NCI-H1417 treated with DMSO at 0.1 percent for 48 hours (cell line): Measurements from ENCODE around the gene FSD1L.
"Not testable (repeated sequence)": the region's sequence is repeated elsewhere in the genome, so short reads cannot be mapped to it uniquely, and the experiment has no call there.

Experiments
- DNase-seq: peaks from one replicate; lab custom pipeline; 2025; lab: John Stamatoyannopoulos, UW

The FSD1L gene

DNA sequence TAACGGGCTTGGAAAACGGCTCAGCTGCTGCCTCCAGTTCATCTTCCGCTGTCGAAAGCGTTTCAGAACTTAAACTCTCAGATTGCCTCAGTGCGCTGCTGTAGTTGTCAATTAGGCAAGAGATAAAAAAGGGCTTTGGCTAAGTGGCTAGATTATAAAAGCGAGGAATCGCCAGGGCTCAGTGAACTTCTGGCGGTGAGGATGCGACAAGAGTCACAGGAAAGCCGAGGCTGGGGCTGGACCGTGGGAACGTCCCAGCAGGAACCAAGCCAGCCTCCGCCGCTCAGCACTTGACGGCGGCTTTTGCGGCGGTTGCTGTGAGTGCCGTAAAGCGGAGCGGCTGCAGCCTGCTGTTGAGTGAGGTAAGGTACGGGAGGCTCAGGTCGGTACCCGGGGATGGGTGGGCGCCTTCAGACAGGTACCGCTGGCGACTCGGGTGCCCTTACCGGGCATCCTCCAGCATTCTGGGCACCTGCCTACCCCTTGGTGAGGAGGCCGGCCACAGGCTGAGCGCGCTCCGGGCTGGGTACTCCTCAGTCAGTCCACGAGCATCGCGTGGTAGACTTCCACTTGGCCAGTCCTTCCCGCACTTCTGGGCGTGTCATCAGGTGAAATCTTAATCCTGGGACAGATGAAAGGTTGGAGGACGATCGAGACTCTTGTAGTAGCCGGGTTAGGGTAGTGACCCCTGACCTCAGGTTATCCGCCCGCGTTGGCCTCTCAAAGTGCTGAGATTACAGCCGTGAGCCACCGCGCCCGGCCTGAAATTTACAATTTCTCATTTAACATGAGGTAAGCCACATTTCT is 110.2 kb downstream of the FSD1L start, which contains the start of gene FKTN:
FKTN (plus strand) TSS at position 328 of the 807 bp plus-strand sequence. CDS start 16,902 bp downstream, outside the sequence.
- DNase-seq: peak; percentile 69

DNA sequence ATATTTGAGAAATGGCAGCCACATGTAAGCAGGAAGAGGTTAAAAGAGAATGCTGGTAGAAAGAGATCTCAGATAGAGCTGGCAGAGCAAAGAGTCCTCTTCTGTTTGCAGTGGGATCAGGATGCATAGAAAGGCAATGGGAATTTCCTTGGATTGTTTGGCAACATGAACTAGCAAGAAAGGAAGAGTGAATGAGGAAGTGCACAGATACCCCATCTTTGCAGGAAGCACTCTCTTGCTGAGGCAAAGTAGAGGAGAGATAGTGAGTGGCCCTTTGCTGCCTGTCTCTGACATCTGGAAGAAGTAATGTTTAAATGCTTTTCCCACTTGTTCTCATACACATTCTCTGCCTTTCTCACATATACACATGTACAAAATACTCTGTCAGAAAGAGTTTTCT is 124.6 kb downstream of the FSD1L start:
- DNase-seq: no peak

DNA sequence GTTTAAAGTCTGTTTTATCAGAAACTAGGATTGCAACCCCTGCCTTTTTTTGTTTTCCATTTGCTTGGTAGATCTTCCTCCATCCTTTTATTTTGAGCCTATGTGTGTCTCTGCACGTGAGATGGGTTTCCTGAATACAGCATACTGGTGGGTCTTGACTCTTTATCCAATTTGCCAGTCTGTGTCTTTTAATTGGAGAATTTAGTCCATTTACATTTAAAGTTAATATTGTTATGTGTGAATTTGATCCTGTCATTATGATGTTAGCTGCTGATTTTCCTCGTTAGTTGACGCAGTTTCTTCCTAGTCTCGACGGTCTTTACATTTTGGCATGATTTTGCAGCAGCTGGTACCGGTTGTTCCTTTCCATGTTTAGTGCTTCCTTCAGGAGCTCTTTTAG is 132.1 kb downstream of the FSD1L start:
- DNase-seq: not testable (repeated sequence)

DNA sequence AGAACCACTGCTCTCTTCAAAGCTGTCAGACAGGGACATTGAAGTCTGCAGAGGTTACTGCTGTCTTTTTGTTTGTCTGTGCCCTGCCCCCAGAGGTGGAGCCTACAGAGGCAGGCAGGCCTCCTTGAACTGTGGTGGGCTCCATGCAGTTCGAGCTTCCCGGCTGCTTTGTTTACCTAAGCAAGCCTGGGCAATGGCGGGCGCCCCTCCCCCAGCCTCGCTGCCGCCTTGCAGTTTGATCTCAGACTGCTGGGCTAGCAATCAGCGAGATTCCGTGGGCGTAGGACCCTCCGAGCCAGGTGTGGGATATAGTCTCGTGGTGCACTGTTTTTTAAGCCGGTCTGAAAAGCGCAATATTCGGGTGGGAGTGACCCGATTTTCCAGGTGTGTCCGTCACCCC is 133.7 kb downstream of the FSD1L start:
- DNase-seq: not testable (repeated sequence)

DNA sequence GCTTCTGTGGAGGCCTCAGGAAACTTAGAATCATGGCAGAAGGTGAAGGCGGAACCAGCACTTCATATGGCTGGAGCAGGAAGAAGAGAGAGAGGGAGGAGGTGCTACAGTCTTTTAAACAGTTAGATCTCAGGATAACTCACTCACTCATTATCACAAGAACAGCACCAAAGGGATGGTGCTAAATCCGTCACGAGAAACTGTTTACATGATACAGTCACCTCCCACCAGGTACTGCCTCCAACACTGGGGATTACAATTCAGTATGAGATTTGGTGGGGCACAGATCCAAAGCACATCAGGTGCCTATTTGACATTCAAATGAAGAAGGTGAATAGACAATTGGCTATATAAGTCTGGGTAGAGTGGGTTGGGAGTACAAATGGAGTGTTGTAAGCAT is 145.3 kb downstream of the FSD1L start:
- DNase-seq: no peak
